ENCODE data around the gene PTPRN2. TPM values are rescaled to one million over a fixed set of nuclear protein-coding genes. Genes with fewer than 3 reads are reported as not detected.

PTPRN2 gene
- total and polyA plus RNA-seq, 2 of the 8 experiments (the other 6 are each of a cell fraction or from before 2014, with no cell fraction given): 2.6 to 4.5 TPM

GRCh38 chr7:157684157-157684908 is 903.3 kb downstream of the PTPRN2 start (continued):
- peak; percentile 61; the same call in 1 of the 2 replicates for TF ChIP-seq KDM1A (IDR thresholded peaks at IDR 0.05; ENCODE audit: borderline replicate concordance, low read length)
- TF ChIP-seq YY1 (IDR thresholded peaks at IDR 0.05; ENCODE audit: low read depth, low read length): no peak
- TF ChIP-seq RNF2 (IDR thresholded peaks at IDR 0.05; ENCODE audit: borderline replicate concordance, low read depth, low read length, missing control alignments, poor library complexity, severe bottlenecking): peak; percentile 79
- TF ChIP-seq SP2 (IDR thresholded peaks at IDR 0.05; ENCODE audit: low read length): no peak
- TF ChIP-seq ASH2L (IDR thresholded peaks at IDR 0.05; ENCODE audit: low read length): peak; percentile 37
- no peak for TF ChIP-seq EZH2 (IDR thresholded peaks at IDR 0.05; ENCODE audit: low read depth, low read length, severe bottlenecking)

Data from H1 (cell line).